T47D (cell line): Measurements from ENCODE around the gene MZT2B.
"Not testable (repeated sequence)": the region's sequence is repeated elsewhere in the genome, so short reads cannot be mapped to it uniquely, and the experiment has no call there.

ENCODE experiments used
- DNase-seq, 2 experiments: peaks; one replicate each; pipeline versions ENCODE4 v3.0.0 to v3.0.0-alpha.2; 2011 to 2012; ENCODE audit warnings: low read depth in 1 of 2, low spot score in 1 of 2
- JUND ChIP-seq: IDR thresholded peaks from 2 replicates; pipeline ENCODE4 v1.6.1; 2012; ENCODE audit warnings: low read depth
- in situ Hi-C: cut with HindIII; loops from 2 replicates; pipeline ENCODE4 v1.10.0; 2016; ENCODE audit warnings: low sequenced_read_pairs, low pct_unique_long_range_greater_than_20kb

Gene MZT2B

GRCh38 chr2:130181325-130181879 lies 660 bp upstream of the MZT2B start, which contains the start of gene SMPD4:
Gene SMPD4, minus strand, starts transcription at chr2:130181602. Its CDS starts 5,010 bp downstream, at chr2:130176592.
- peak; percentile 69 to 95 for DNase-seq
- TF ChIP-seq JUND: no peak
- in situ Hi-C loops: no loop called here

GRCh38 chr2:130182826-130183511 lies 907 bp downstream of the MZT2B start:
- DNase-seq, in situ Hi-C loops: not testable (repeated sequence)

- no peak for TF ChIP-seq JUND
- in situ Hi-C loops: no loop called here
- DNase-seq: no peak
These were observed 1.7 kb downstream of the MZT2B start for GRCh38 chr2:130183512-130184373.

- TF ChIP-seq JUND: no peak
- no peak for DNase-seq
- in situ Hi-C loops: no loop called here
These were observed 3.4 kb downstream of the MZT2B start for GRCh38 chr2:130185436-130185835.

- in situ Hi-C loops: no loop called here
- TF ChIP-seq JUND: no peak
- no peak for DNase-seq
These were observed 3.8 kb downstream of the MZT2B start for GRCh38 chr2:130185896-130186295.

- DNase-seq: no peak
- no peak for TF ChIP-seq JUND
- in situ Hi-C loops: no loop called here
These were observed 4.3 kb downstream of the MZT2B start for GRCh38 chr2:130186391-130186790.

GRCh38 chr2:130187268-130187667 lies 5.2 kb downstream of the MZT2B start:
- in situ Hi-C loops: no loop called here
- TF ChIP-seq JUND: no peak
- DNase-seq: no peak

- DNase-seq, in situ Hi-C loops: not testable (repeated sequence)
These were observed 6.1 kb downstream of the MZT2B start for GRCh38 chr2:130187859-130188792.

- in situ Hi-C loops, DNase-seq: not testable (repeated sequence)
These were observed 6.9 kb downstream of the MZT2B start for GRCh38 chr2:130188958-130189357.

GRCh38 chr2:130190237-130190636 lies 8.2 kb downstream of the MZT2B start:
- in situ Hi-C loops: no loop called here
- no peak for DNase-seq
- TF ChIP-seq JUND: no peak

GRCh38 chr2:130191319-130191718 lies 9.3 kb downstream of the MZT2B start:
- in situ Hi-C loops, DNase-seq: not testable (repeated sequence)

GRCh38 chr2:130192451-130192850 lies 10.4 kb downstream of the MZT2B start:
- DNase-seq, in situ Hi-C loops: not testable (repeated sequence)

- in situ Hi-C loops: not testable (repeated sequence)
These were observed 11.8 kb downstream of the MZT2B start for GRCh38 chr2:130193824-130194223.

GRCh38 chr2:130195089-130195635 lies 13.1 kb downstream of the MZT2B start:
- in situ Hi-C loops, DNase-seq: not testable (repeated sequence)

More at GRCh38 chr2:130193824-130194223, 11.8 kb downstream of the MZT2B start:
- DNase-seq: not testable (repeated sequence)

GRCh38 chr2:130196052-130196451 lies 14.0 kb downstream of the MZT2B start:
- DNase-seq, in situ Hi-C loops: not testable (repeated sequence)
